ENCODE results near the gene BRWD1. TPM values are rescaled to one million over a fixed set of nuclear protein-coding genes. Genes with fewer than 3 reads are reported as not detected.
"Not testable (repeated sequence)": the region's sequence is repeated elsewhere in the genome, so short reads cannot be mapped to it uniquely, and the experiment has no call there.

BRWD1 gene
- polyA plus RNA-seq, 3 donors = 12.1 to 16.8 (median 12.7) TPM

- DNase-seq = peak; percentile 14 to 31 (median 24)
- H3K36me3 ChIP-seq (replicated peaks in 1 of 2; ENCODE audit: control insufficient read depth in 1 of 2, insufficient read depth in 2 of 2, low read length in 2 of 2); H3K27ac Mint-ChIP-seq; H3K9me3 Mint-ChIP-seq; H3K4me3 Mint-ChIP-seq; H3K27me3 Mint-ChIP-seq (ENCODE audit: low read depth in 3 of 3); H4K20me1 ChIP-seq (ENCODE audit: insufficient read depth, low read length); H3K36me3 Mint-ChIP-seq; H3K79me2 ChIP-seq (ENCODE audit: insufficient read depth, low read length); H3K4me1 ChIP-seq (ENCODE audit: control insufficient read depth in 1 of 2, insufficient read depth in 2 of 2, low read length in 2 of 2); H3K4me3 ChIP-seq (replicated peaks in 1 of 3; ENCODE audit: low read depth in 2 of 3, low read length in 3 of 3); H3K4me2 ChIP-seq (replicated peaks; ENCODE audit: extremely low read depth, low read length, poor library complexity, severe bottlenecking); H3K9me3 ChIP-seq (replicated peaks in 1 of 2; ENCODE audit: control insufficient read depth in 1 of 2, insufficient read depth in 1 of 2, low read length in 2 of 2); H3K27ac ChIP-seq (ENCODE audit: low read depth in 1 of 2, low read length in 2 of 2); H3K27me3 ChIP-seq (ENCODE audit: control insufficient read depth in 2 of 2, insufficient read depth in 2 of 2, low read length in 2 of 2); H3K4me1 Mint-ChIP-seq; H3K9ac ChIP-seq (ENCODE audit: insufficient read depth, low read length, poor library complexity, severe bottlenecking); H2AFZ ChIP-seq (ENCODE audit: insufficient read depth, low read depth, low read length, poor library complexity, severe bottlenecking): not testable (repeated sequence)
- intact Hi-C loops (cut with micrococcal nuclease) = loop anchor here (5.0 to 10.0 kb wide), 3 partner anchors 404 to 631 kb away; no protein-coding TSS in a partner anchor
- no CpG with 5 or more reads among the region's 8 CpGs for WGBS (ENCODE audit: insufficient coverage)
- TF ChIP-seq, protein P1, sequence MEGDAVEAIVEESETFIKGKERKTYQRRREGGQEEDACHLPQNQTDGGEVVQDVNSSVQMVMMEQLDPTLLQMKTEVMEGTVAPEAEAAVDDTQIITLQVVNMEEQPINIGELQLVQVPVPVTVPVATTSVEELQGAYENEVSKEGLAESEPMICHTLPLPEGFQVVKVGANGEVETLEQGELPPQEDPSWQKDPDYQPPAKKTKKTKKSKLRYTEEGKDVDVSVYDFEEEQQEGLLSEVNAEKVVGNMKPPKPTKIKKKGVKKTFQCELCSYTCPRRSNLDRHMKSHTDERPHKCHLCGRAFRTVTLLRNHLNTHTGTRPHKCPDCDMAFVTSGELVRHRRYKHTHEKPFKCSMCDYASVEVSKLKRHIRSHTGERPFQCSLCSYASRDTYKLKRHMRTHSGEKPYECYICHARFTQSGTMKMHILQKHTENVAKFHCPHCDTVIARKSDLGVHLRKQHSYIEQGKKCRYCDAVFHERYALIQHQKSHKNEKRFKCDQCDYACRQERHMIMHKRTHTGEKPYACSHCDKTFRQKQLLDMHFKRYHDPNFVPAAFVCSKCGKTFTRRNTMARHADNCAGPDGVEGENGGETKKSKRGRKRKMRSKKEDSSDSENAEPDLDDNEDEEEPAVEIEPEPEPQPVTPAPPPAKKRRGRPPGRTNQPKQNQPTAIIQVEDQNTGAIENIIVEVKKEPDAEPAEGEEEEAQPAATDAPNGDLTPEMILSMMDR (IDR thresholded peaks at IDR 0.05) = peak; percentile 49
Observed at GRCh38 chr21:39136138-39136537, 177.3 kb downstream of the BRWD1 start.

GRCh38 chr21:39134288-39134810, 179.1 kb downstream of the BRWD1 start:
- no peak overlapping the region for H3K27ac Mint-ChIP-seq
- TF ChIP-seq, protein P1 (IDR thresholded peaks at IDR 0.05) = no peak
- no peaks in the 10 kb centered on the region for H3K36me3 Mint-ChIP-seq
- DNase-seq = no peak
- Histone ChIP-seq H2AFZ (ENCODE audit: insufficient read depth, low read depth, low read length, poor library complexity, severe bottlenecking) (no peak overlapping the region), H3K4me3 (replicated peaks in 1 of 3; ENCODE audit: low read depth in 2 of 3, low read length in 3 of 3) (no peak overlapping the region), H3K9ac (ENCODE audit: insufficient read depth, low read length, poor library complexity, severe bottlenecking) (no peak overlapping the region), H4K20me1 (ENCODE audit: insufficient read depth, low read length) (no peaks in the 10 kb centered on the region), H3K27me3 (ENCODE audit: control insufficient read depth in 2 of 2, insufficient read depth in 2 of 2, low read length in 2 of 2) (no peaks in the 10 kb centered on the region), H3K9me3 (replicated peaks in 1 of 2; ENCODE audit: control insufficient read depth in 1 of 2, insufficient read depth in 1 of 2, low read length in 2 of 2) (peaks cover 0 to 4% of the 10 kb centered on the region in 2 donors), H3K4me2 (replicated peaks; ENCODE audit: extremely low read depth, low read length, poor library complexity, severe bottlenecking) (no peak overlapping the region), H3K79me2 (ENCODE audit: insufficient read depth, low read length) (no peaks in the 10 kb centered on the region), H3K36me3 (replicated peaks in 1 of 2; ENCODE audit: control insufficient read depth in 1 of 2, insufficient read depth in 2 of 2, low read length in 2 of 2) (no peaks in the 10 kb centered on the region), H3K4me1 (ENCODE audit: control insufficient read depth in 1 of 2, insufficient read depth in 2 of 2, low read length in 2 of 2) (no peaks in the 10 kb centered on the region), H3K27ac (ENCODE audit: low read depth in 1 of 2, low read length in 2 of 2) (no peak overlapping the region)
- no peak overlapping the region for H3K4me3 Mint-ChIP-seq
- no peaks in the 10 kb centered on the region for H3K4me1 Mint-ChIP-seq
- peaks cover 1 to 9% (median 6%) of the 10 kb centered on the region in 7 donors for H3K9me3 Mint-ChIP-seq
- intact Hi-C loops (cut with micrococcal nuclease) = loop anchor here in 1 of 2 donors (10.0 kb wide), 1 partner anchor 630 kb away; no protein-coding TSS in a partner anchor
- H3K27me3 Mint-ChIP-seq (ENCODE audit: low read depth in 3 of 3) = no peaks in the 10 kb centered on the region
- WGBS (ENCODE audit: insufficient coverage) = 92% methylated on average over 15 of the region's 15 CpGs

Small RNA genes within 50 kb of the gene (small RNA-seq; reads per million reads assigned to genes)
- not detected for gene RF00019 (ENCODE audit: insufficient read length, low read depth)

Other genes starting within 250 kb of the BRWD1 start
- gene PSMG1, start 130.2 kb downstream of the BRWD1 start, polyA plus RNA-seq = 10 to 100 TPM in 2 of 3 donors, 1 to 10 TPM in 1; 8.5 to 29.2 (median 26.2) TPM
- 10 to 100 TPM; 59.8 to 74.7 (median 72.7) TPM for gene HMGN1, start 35.5 kb upstream of the BRWD1 start, polyA plus RNA-seq
- under 1 TPM in 1 of 3 donors, not detected in 2; 0.12 TPM for gene LCA5L, start 132.1 kb upstream of the BRWD1 start, polyA plus RNA-seq
- under 1 TPM in 2 of 3 donors, not detected in 1; 0.36 to 0.72 TPM for gene SH3BGR, start 138.3 kb upstream of the BRWD1 start, polyA plus RNA-seq

Measured in CD14-positive monocyte (primary cell).